Calu3 (cell line): Measurements from ENCODE around the gene DMD. TPM values are rescaled to one million over a fixed set of nuclear protein-coding genes. Genes with fewer than 3 reads are reported as not detected.
A peak's percentile ranks its signal among the peaks of the same experiment; 100 is the strongest.
"Not testable (repeated sequence)": the region's sequence is repeated elsewhere in the genome, so short reads cannot be mapped to it uniquely, and the experiment has no call there.

Source experiments
- BruUV-seq: library from RNA; stranded (reverse); fragments of 400-500 nt; replicated peaks from 2 replicates; lab custom pipeline; 2021; lab: Mats Ljungman, UMichigan
- CTCF ChIA-PET: fragments of 300-600 bp; sonication (Branson Sonifier 250); formaldehyde crosslinking; loops from one replicate; lab custom pipeline; 2022; ENCODE audit warnings: antibody characterized with exemption; lab: Charles Lee
- DNase-seq: peaks from one replicate; pipeline ENCODE4 v3.0.0; 2022
- H3K27ac Mint-ChIP-seq: one replicate; pipeline ENCODE4 v1.8.0; 2022; ENCODE audit warnings: mixed read lengths; ENCODE audit not compliant: unreplicated experiment
- H3K27me3 Mint-ChIP-seq: one replicate; pipeline ENCODE4 v1.8.0; 2022; ENCODE audit warnings: mixed read lengths; ENCODE audit not compliant: unreplicated experiment
- H3K36me3 Mint-ChIP-seq: one replicate; pipeline ENCODE4 v1.8.0; 2022; ENCODE audit warnings: mild to moderate bottlenecking, moderate library complexity, mixed read lengths; ENCODE audit not compliant: insufficient read depth, unreplicated experiment
- H3K4me1 Mint-ChIP-seq: one replicate; pipeline ENCODE4 v1.8.0; 2022; ENCODE audit warnings: mild to moderate bottlenecking, low read depth, mixed read lengths; ENCODE audit not compliant: unreplicated experiment
- H3K4me3 Mint-ChIP-seq: one replicate; pipeline ENCODE4 v1.8.0; 2022; ENCODE audit warnings: mild to moderate bottlenecking, low read depth, moderate library complexity, mixed read lengths; ENCODE audit not compliant: unreplicated experiment
- H3K9me3 Mint-ChIP-seq: one replicate; pipeline ENCODE4 v1.8.0; 2022; ENCODE audit warnings: low read depth, mixed read lengths; ENCODE audit not compliant: unreplicated experiment
- intact Hi-C: fragments of 100-400 bp; cut with micrococcal nuclease; formaldehyde crosslinking; loops from one replicate; pipeline ENCODE4 v1.10.0; 2022; ENCODE audit not compliant: unreplicated experiment
- total RNA-seq: library from RNA; stranded (reverse); gene quantifications from 2 replicates; pipeline ENCODE4 v1.2.3, GENCODE V29; 2022
- TF ChIP-seq, protein P1 (sequence below): fragments of 200-600 bp; IDR thresholded peaks from one replicate; pipeline ENCODE4 v1.8.0; 2022; ENCODE audit warnings: antibody characterized with exemption; ENCODE audit not compliant: unreplicated experiment

The DMD gene
- total RNA-seq, 1 experiment from 2014 or later, result 11.6 TPM

DNA sequence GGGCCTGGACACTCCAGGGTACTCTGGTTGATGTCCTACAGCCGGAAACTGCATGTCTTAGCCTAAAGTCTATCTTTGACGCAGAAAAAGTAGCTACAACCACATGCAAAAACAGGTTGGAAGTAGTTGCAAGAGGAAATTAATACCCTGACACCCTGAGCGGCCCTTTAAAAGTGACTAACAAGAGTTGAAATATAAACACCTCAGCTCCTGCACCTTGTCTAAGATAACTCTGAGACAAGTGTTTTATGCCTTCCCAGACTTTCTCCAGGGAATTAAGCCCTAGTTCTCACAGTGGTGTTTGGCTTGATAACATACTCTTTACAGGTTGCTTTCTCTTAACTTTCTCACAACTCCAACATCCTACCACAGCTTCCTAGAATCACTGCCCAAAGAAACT, 943.1 kb downstream of the DMD start:
- CTCF ChIA-PET, result no interaction called here
- DNase-seq, result no peak
- TF ChIP-seq, protein P1, sequence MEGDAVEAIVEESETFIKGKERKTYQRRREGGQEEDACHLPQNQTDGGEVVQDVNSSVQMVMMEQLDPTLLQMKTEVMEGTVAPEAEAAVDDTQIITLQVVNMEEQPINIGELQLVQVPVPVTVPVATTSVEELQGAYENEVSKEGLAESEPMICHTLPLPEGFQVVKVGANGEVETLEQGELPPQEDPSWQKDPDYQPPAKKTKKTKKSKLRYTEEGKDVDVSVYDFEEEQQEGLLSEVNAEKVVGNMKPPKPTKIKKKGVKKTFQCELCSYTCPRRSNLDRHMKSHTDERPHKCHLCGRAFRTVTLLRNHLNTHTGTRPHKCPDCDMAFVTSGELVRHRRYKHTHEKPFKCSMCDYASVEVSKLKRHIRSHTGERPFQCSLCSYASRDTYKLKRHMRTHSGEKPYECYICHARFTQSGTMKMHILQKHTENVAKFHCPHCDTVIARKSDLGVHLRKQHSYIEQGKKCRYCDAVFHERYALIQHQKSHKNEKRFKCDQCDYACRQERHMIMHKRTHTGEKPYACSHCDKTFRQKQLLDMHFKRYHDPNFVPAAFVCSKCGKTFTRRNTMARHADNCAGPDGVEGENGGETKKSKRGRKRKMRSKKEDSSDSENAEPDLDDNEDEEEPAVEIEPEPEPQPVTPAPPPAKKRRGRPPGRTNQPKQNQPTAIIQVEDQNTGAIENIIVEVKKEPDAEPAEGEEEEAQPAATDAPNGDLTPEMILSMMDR, result no peak
- no peaks in the 10 kb centered on the region for H3K36me3 Mint-ChIP-seq
- H3K4me1 Mint-ChIP-seq, result no peaks in the 10 kb centered on the region
- intact Hi-C loops, result no loop called here
- peak overlapping the region; percentile 69 for H3K27ac Mint-ChIP-seq
- peaks cover 6% of the 10 kb centered on the region for H3K9me3 Mint-ChIP-seq
- BruUV-seq, result no TSS peak
- no peaks in the 10 kb centered on the region for H3K27me3 Mint-ChIP-seq
- H3K4me3 Mint-ChIP-seq, result no peak overlapping the region

DNA sequence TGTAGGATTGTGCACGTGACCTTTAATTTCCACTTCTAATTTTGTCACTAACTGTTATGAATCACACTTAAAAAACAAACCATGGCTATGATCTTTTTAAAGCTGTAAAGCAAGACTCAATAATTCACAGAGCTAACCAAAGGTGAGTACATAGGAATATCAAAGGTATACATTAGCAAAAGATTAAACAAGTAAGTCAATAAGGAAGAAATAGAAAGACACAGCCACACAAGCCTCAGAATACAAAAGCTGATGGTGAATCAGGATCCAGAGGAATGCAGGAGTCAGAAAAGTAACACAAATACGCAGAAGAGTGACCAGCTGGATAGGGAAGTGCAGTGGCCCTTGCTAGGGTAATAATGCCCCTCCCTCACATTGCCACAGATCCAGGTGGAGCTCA, 943.6 kb downstream of the DMD start:
- Mint-ChIP-seq H3K9me3 (peaks cover 6% of the 10 kb centered on the region), H3K27ac (peak overlapping the region; percentile 69), H3K4me1 (no peaks in the 10 kb centered on the region), H3K27me3 (no peaks in the 10 kb centered on the region), H3K4me3 (no peak overlapping the region), H3K36me3 (no peaks in the 10 kb centered on the region)
- CTCF ChIA-PET, result no interaction called here
- intact Hi-C loops, result no loop called here
- TF ChIP-seq, protein P1, result no peak
- DNase-seq, result peak; percentile 2
- BruUV-seq, result no TSS peak

DNA sequence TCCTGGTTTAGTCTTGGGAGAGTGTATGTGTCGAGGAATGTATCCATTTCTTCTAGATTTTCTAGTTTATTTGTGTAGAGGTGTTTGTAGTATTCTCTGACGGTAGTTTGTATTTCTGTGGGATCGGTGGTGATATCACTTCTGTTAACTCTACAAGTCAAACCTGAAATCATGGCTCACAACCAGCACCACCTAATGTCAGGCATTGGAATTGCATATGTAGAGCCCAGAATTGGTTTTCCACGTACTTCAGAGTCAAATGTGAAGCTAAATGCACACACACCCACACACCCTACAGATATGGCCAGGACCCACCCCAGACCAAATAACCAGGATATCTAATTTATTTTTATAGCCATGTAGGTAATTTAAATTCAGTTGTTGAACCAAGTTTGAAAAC, 964.7 kb downstream of the DMD start:
- DNase-seq, result peak; percentile 29
- H3K27ac Mint-ChIP-seq, BruUV-seq, intact Hi-C loops, CTCF ChIA-PET, H3K4me1 Mint-ChIP-seq, H3K4me3 Mint-ChIP-seq, H3K9me3 Mint-ChIP-seq, H3K36me3 Mint-ChIP-seq, H3K27me3 Mint-ChIP-seq: not testable (repeated sequence)

GRCh38 chrX:32195611-32196010, 1015.7 kb downstream of the DMD start:
- TF ChIP-seq, protein P1, result no peak

GRCh38 chrX:32191316-32191715, 1020.0 kb downstream of the DMD start:
- no peak overlapping the region for H3K27ac Mint-ChIP-seq
- no peaks in the 10 kb centered on the region for H3K36me3 Mint-ChIP-seq

More at GRCh38 chrX:32195611-32196010, 1015.7 kb downstream of the DMD start:
- Mint-ChIP-seq H3K4me1 (no peaks in the 10 kb centered on the region), H3K9me3 (peaks cover 6% of the 10 kb centered on the region), H3K27ac (no peak overlapping the region), H3K4me3 (no peak overlapping the region), H3K36me3 (no peaks in the 10 kb centered on the region), H3K27me3 (no peaks in the 10 kb centered on the region)
- intact Hi-C loops, result no loop called here
- DNase-seq, result no peak
- BruUV-seq, result no TSS peak
- CTCF ChIA-PET, result interaction anchor here (0.6 kb wide), 1 partner anchor 363 kb away, joined by 3 read pairs; no protein-coding TSS in a partner anchor

More at GRCh38 chrX:32191316-32191715, 1020.0 kb downstream of the DMD start:
- H3K27me3 Mint-ChIP-seq, result no peaks in the 10 kb centered on the region
- BruUV-seq, result no TSS peak
- no peak for DNase-seq
- intact Hi-C loops, result no loop called here
- no peaks in the 10 kb centered on the region for H3K4me1 Mint-ChIP-seq
- TF ChIP-seq, protein P1, result no peak
- H3K9me3 Mint-ChIP-seq, result peaks cover 6% of the 10 kb centered on the region
- CTCF ChIA-PET, result no interaction called here
- no peak overlapping the region for H3K4me3 Mint-ChIP-seq
